ENCODE data around the gene ALDH1L1. TPM values are rescaled to one million over a fixed set of nuclear protein-coding genes. Genes with fewer than 3 reads are reported as not detected.

ALDH1L1 gene
- polyA plus RNA-seq (ENCODE audit: insufficient read length in 4 of 4): 10 to 100 TPM; 33.1 to 49.0 (median 42.8) TPM

- DNase-seq (ENCODE audit: low read depth in 4 of 4, low spot score in 2 of 4): peak in 2 of 4 donors; percentile 34 to 41
Observed at GRCh38 chr3:126180477-126181397, at the start of gene ALDH1L1. TSS of gene ALDH1L1 (minus strand) at chr3:126180586. CDS start at chr3:126160979, 19,607 bp downstream.

- DNase-seq (ENCODE audit: low read depth in 4 of 4, low spot score in 2 of 4): no peak
Observed at GRCh38 chr3:126226374-126226773, 46.0 kb upstream of the ALDH1L1 start.

- no peak for DNase-seq (ENCODE audit: low read depth in 4 of 4, low spot score in 2 of 4)
Observed at GRCh38 chr3:126216416-126216815, 36.0 kb upstream of the ALDH1L1 start.

DNA sequence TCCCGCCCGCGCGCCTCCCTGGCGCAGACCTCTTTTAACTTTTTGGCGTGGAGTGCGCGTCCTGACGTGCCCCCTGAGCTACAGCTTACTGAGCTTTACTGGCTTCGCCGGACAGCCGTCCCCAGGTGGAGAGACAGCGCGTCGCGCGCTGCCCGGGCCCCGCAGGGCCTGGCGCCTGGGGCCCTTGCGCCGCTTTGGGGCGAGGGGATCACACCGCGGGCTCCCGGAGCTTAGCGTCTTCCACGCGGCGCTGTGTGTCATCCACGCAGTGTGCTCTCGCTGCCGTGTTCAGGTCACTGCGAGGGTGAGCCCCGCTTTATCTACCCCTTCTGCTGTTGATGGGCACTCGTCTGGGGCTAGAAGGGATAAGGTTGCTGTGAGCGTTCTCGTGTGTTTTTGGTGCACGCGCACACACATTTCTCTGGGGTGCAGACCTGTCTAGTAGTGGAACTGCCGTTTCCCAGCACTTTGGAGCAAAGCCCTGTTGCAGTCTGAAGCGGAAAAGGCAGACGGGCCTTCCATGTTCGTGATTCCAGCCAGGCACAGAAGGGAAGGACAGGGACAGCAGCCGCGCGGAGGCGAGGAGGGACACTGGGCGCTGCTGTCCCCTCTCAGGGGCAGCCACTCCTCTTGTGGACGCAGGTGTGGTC is 33.1 kb upstream of the ALDH1L1 start:
- DNase-seq (ENCODE audit: low read depth in 4 of 4, low spot score in 2 of 4): peak in 3 of 4 donors; percentile 15 to 29 (median 21)

- peak; percentile 47 to 67 (median 58) for DNase-seq (ENCODE audit: low read depth in 4 of 4, low spot score in 2 of 4)
Observed at GRCh38 chr3:126212620-126213378, 32.4 kb upstream of the ALDH1L1 start.

DNA sequence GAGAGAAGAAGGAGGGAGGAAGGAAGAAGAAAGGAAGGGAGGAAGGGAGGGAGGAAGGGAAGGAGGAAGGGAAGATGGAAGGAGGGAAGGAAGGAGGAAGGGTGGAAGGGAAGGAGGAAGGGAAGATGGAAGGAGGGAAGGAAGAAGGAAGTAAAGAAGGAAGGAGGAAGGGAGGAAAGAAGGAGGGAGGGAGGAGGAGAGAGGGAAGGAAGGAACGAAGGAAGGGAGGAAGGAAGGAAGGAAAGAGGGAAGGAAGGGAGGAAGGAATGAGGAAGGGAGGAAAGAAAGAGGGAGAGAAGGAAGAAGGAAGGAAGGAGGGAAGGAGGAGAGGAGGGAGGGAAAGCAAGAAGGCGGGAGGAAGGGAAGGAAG is 31.8 kb upstream of the ALDH1L1 start:
- DNase-seq (ENCODE audit: low read depth in 4 of 4, low spot score in 2 of 4): no peak

DNA sequence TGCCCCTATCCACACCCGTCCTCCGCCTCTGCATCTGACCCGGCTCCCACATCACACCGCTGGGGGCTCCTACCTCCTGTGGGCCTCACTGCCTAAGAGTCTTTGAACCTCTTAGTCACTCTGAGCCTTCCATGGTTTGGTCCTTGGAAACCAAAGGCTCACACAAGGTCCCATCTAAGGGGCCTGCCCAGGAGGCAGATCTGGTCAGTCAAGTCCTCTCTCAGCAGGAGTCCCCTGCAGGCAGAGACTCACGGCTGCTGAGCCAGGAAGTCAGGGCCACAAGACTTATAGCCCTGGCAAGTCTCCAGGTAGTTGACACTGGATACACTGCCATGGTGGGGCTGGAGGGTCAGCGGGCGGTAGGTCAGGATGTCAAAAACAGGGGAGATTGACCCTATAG is 31.2 kb upstream of the ALDH1L1 start:
- DNase-seq (ENCODE audit: low read depth in 4 of 4, low spot score in 2 of 4): no peak

DNA sequence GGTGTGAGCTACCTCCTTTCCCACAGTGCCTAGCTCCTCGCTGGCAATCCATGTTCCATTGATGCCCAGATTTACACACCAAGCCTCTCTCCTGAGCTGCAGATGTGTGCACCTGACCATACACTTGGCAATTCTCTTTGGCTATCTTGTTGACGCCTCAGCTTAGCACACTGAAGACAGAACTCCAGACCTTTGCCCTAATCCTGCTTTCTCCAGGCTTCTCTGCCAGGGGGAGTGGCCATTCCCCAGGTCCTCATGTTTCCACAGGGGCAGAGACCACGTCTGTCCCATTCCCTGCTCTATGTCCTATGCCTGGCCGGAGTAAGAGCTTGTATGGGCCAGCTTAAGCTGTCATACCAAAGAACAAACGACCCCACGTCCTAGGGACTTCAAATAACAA is 30.2 kb upstream of the ALDH1L1 start:
- no peak for DNase-seq (ENCODE audit: low read depth in 4 of 4, low spot score in 2 of 4)

GRCh38 chr3:126209741-126210140 is 29.4 kb upstream of the ALDH1L1 start:
- DNase-seq (ENCODE audit: low read depth in 4 of 4, low spot score in 2 of 4): no peak

GRCh38 chr3:126208606-126209256 is 28.3 kb upstream of the ALDH1L1 start:
- DNase-seq (ENCODE audit: low read depth in 4 of 4, low spot score in 2 of 4): no peak

- no peak for DNase-seq (ENCODE audit: low read depth in 4 of 4, low spot score in 2 of 4)
Observed at GRCh38 chr3:126208182-126208581, 27.8 kb upstream of the ALDH1L1 start.

DNA sequence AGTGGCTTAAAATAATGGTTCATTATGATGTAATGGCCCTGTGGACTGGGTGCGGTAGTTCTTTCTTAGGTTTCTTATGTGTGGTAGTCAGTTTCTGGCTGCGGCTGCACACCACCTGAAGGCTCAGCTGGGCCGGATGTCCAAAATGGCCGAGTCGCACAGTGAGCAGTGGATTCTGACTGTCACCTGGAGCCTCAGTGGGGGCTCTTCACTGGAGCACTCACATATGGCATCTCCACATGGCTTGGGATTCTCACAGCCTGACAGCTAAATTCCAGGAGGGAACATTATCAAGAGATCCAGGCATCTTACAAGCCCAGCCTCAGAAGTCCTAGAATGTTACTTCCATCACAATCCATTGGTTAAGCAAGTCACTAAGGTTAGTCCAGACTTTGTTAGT is 26.8 kb upstream of the ALDH1L1 start:
- DNase-seq (ENCODE audit: low read depth in 4 of 4, low spot score in 2 of 4): no peak

- no peak for DNase-seq (ENCODE audit: low read depth in 4 of 4, low spot score in 2 of 4)
Observed at GRCh38 chr3:126205717-126206655, 25.6 kb upstream of the ALDH1L1 start.

GRCh38 chr3:126202680-126203079 is 22.3 kb upstream of the ALDH1L1 start:
- DNase-seq (ENCODE audit: low read depth in 4 of 4, low spot score in 2 of 4): no peak

DNA sequence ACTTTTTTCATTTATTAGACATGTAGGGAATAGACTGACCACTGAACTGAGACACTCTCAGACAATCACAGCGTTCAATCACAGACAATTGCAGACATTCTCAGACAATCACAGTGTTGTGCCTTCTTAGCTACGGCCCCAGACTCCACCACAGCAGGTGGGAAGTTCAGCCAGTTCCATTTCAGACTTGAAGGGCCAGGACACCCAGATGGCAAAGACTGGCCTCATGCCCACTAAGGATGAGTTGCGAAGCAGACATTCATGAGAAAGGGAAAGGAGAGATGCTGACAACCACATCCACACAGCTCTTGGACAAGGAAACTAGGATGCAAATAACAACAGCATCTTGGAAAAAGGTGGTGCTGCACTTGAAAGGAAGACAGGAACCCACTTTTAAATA is 21.9 kb upstream of the ALDH1L1 start:
- DNase-seq (ENCODE audit: low read depth in 4 of 4, low spot score in 2 of 4): no peak

DNA sequence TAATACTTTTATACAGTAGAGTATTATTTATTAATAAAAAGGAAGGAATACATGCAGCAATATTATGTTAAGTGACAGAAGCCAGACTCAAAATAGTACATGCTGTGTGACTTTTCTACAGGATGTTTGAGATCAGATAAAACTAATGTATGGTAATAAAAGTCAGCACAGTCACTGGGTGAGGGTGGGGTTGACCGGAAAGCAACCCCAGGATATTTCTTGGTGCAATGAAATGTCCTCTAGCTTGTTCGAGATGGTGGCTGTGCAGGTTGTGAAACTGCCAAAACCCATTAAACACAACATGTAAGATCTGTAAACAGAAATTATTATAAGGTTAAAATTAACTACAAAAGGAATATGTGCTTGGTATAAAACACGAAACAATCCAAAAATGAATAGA is 20.8 kb upstream of the ALDH1L1 start:
- no peak for DNase-seq (ENCODE audit: low read depth in 4 of 4, low spot score in 2 of 4)

DNA sequence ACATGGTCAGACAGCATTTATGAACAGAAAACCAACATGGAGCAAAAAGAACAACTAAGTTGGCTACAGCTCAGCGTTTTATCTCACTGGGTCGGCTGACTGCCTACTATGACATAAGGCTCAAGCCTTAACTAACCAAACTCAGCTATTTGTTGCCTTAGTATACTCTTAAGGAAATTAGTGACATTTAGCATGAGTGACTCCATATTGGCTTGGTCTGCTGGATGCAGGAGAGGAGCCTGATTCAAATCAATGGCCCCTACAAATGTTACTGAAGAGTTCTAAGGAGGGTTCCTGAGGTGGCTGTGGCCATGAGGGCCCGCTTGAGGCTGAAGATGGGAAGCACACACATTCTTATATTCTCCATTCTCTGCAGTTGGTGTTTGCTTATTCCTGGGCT is 20.1 kb upstream of the ALDH1L1 start:
- DNase-seq (ENCODE audit: low read depth in 4 of 4, low spot score in 2 of 4): no peak

DNA sequence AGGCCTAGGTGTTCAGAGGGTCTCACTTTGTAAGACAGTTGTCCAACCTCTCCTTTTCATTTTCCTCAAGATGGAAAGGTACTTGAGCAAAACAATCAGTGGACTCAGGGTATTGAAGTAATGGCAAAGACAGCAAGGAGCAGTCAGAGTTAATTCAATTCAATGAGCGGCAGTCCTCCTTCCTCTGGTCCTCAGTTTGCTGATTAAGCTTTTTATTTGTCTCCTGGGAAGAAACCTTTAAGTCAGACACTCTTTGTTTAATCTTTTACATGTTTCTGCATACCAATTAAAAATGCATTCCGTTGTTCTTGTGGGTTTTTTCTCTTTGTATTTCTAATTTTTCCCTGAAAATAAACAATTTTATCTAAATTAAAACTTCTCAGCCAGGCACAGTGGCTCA is 18.9 kb upstream of the ALDH1L1 start:
- no peak for DNase-seq (ENCODE audit: low read depth in 4 of 4, low spot score in 2 of 4)

- no peak for DNase-seq (ENCODE audit: low read depth in 4 of 4, low spot score in 2 of 4)
Observed at GRCh38 chr3:126197854-126198584, 17.6 kb upstream of the ALDH1L1 start.

Measured in left renal cortex interstitium (tissue), 4 donors.